HCT116 (cell line): ENCODE data around the gene MICAL3.

Source experiments
- CTCF ChIP-seq, 3 experiments: fragments of 200-600 bp in 1 of 3; sonication (generic) in 1 of 3; IDR thresholded peaks in 2 of 3; conservative IDR thresholded peaks in 1 of 3; 2 replicates each; pipeline ENCODE4 v1.5.1; 2012 to 2017; ENCODE audit warnings: low read depth in 2 of 3, low read length in 2 of 3, antibody characterized with exemption in 1 of 3, borderline replicate concordance in 1 of 3, control low read depth in 1 of 3, mild to moderate bottlenecking in 1 of 3, mixed read lengths in 1 of 3, mixed run types in 1 of 3, moderate library complexity in 1 of 3; ENCODE audit not compliant: insufficient read depth in 1 of 3
- POLR2A ChIP-seq: IDR thresholded peaks from 2 replicates; pipeline ENCODE4 v1.7.0; 2011; ENCODE audit warnings: borderline replicate concordance; ENCODE audit not compliant: insufficient read depth, insufficient read length; ENCODE audit errors: extremely low read depth
- RAD21 ChIP-seq: IDR thresholded peaks from 2 replicates; pipeline ENCODE4 v1.6.1; 2012; ENCODE audit warnings: low read depth, mild to moderate bottlenecking

- TF ChIP-seq CTCF (IDR thresholded peaks at IDR 0.05 in 2 of 3, conservative IDR thresholded peaks at IDR 0.05 in 1 of 3; ENCODE audit: borderline replicate concordance in 1 of 3, insufficient read depth in 1 of 3, low read depth in 2 of 3, low read length in 2 of 3): no peak
- no peak for TF ChIP-seq RAD21
- TF ChIP-seq POLR2A: no peak
Observed at GRCh38 chr22:17779286-17780115, 244.9 kb downstream of the MICAL3 start.
